H1 (cell line): ENCODE data around the gene DAZAP1. TPM values are rescaled to one million over a fixed set of nuclear protein-coding genes. Genes with fewer than 3 reads are reported as not detected.

ENCODE experiments used
- CTCF ChIA-PET: fragments of 300-600 bp; sonication (Branson Sonifier 250); formaldehyde crosslinking; loops from one replicate; lab custom pipeline; 2021; ENCODE audit not compliant: partially characterized antibody; lab: Charles Lee
- POLR2A ChIA-PET: fragments of 300-600 bp; sonication (Branson Sonifier 250); formaldehyde crosslinking; loops from one replicate; lab custom pipeline; 2021; ENCODE audit warnings: inconsistent platforms; ENCODE audit not compliant: partially characterized antibody; lab: Charles Lee
- DNase-seq, 2 experiments: peaks; one replicate each; pipeline versions ENCODE4 v3.0.0 to v3.0.0-alpha.2; 2010 to 2022; ENCODE audit warnings: low spot score in 2 of 2, low read depth in 1 of 2, mixed read lengths in 1 of 2
- FAIRE-seq: peaks from 2 replicates; lab custom pipeline; 2011; peaks lifted over from hg19 to GRCh38; lab: Jason Lieb, UNC
- H2AFZ ChIP-seq: 2 replicates; pipeline ENCODE4 v1.8.1; 2012; ENCODE audit warnings: low read length, inconsistent platforms
- H2AK5ac ChIP-seq: 2 replicates; pipeline ENCODE4 v1.6.1; 2013; ENCODE audit warnings: low read depth, low read length
- H2BK120ac ChIP-seq: replicated peaks from 2 replicates; pipeline ENCODE3; 2013; ENCODE audit warnings: low read depth, low read length, inconsistent platforms
- H2BK12ac ChIP-seq: 2 replicates; pipeline ENCODE4 v1.6.1; 2013; ENCODE audit warnings: low read depth, low read length
- H2BK15ac ChIP-seq: 2 replicates; pipeline ENCODE4 v1.6.1; 2013; ENCODE audit warnings: low read length
- H2BK20ac ChIP-seq: 2 replicates; pipeline ENCODE4 v1.6.1; 2013; ENCODE audit warnings: low read length
- H2BK5ac ChIP-seq: 2 replicates; pipeline ENCODE4 v1.6.1; 2013; ENCODE audit warnings: low read depth, low read length
- H3K14ac ChIP-seq: 2 replicates; pipeline ENCODE4 v1.6.1; 2013; ENCODE audit warnings: inconsistent platforms; ENCODE audit not compliant: insufficient read length
- H3K18ac ChIP-seq: 2 replicates; pipeline ENCODE4 v1.6.1; 2013; ENCODE audit warnings: low read length; ENCODE audit errors: extremely low read depth
- H3K23ac ChIP-seq: 2 replicates; pipeline ENCODE4 v1.6.1; 2013; ENCODE audit warnings: inconsistent platforms; ENCODE audit not compliant: insufficient read length
- H3K23me2 ChIP-seq: 2 replicates; pipeline ENCODE4 v1.6.1; 2013; ENCODE audit warnings: low read depth, low read length
- H3K27ac ChIP-seq: 2 replicates; pipeline ENCODE4 v1.6.1; 2011; ENCODE audit warnings: low read depth, low read length, inconsistent platforms
- H3K27me3 ChIP-seq, 4 experiments: replicated peaks in 1 of 4; 1 replicate in 1 of 4; 2 replicates in 3 of 4; pipeline versions ENCODE4 v1.6.1 to v1.8.1; 2011 to 2013; ENCODE audit warnings: low read length in 3 of 4, mild to moderate bottlenecking in 3 of 4, inconsistent platforms in 2 of 4, mixed read lengths in 2 of 4, moderate library complexity in 1 of 4; ENCODE audit not compliant: control insufficient read depth in 3 of 4, insufficient read depth in 3 of 4; ENCODE audit errors: extremely low read depth in 1 of 4
- H3K36me3 ChIP-seq, 4 experiments: 2 replicates each; pipeline versions ENCODE4 v1.6.1 to v1.8.1; 2011 to 2013; ENCODE audit warnings: mild to moderate bottlenecking in 4 of 4, low read length in 3 of 4, moderate library complexity in 2 of 4, control low read depth in 1 of 4, inconsistent platforms in 1 of 4; ENCODE audit not compliant: insufficient read depth in 4 of 4, control insufficient read depth in 2 of 4
- H3K4ac ChIP-seq: replicated peaks from 2 replicates; pipeline ENCODE3; 2013; ENCODE audit warnings: low read length, low read depth, mixed read lengths, inconsistent platforms; ENCODE audit not compliant: insufficient read length
- H3K4me1 ChIP-seq, 4 experiments: replicated peaks in 1 of 4; 1 replicate in 1 of 4; 2 replicates in 3 of 4; pipeline versions ENCODE4 v1.6.1 to v1.8.1; 2011 to 2013; ENCODE audit warnings: low read length in 3 of 4, inconsistent platforms in 2 of 4, mixed read lengths in 1 of 4; ENCODE audit not compliant: insufficient read depth in 4 of 4, control insufficient read depth in 3 of 4
- H3K4me2 ChIP-seq, 2 experiments: 2 replicates each; pipeline versions ENCODE4 v1.6.1 to v1.8.1; 2011 to 2013; ENCODE audit warnings: low read depth in 2 of 2, low read length in 2 of 2, control low read depth in 1 of 2, inconsistent platforms in 1 of 2, mild to moderate bottlenecking in 1 of 2; ENCODE audit not compliant: insufficient read depth in 1 of 2
- H3K4me3 ChIP-seq, 4 experiments: fragments of 200-600, 300-600 bp in 1 of 4; sonication (generic), shearing (Covaris generic), sonication (Bioruptor Twin) in 1 of 4; 2 replicates each; pipeline versions ENCODE4 v1.5.1 to v1.8.1; 2011 to 2016; ENCODE audit warnings: low read length in 4 of 4, low read depth in 3 of 4, control low read depth in 2 of 4, inconsistent platforms in 2 of 4, mild to moderate bottlenecking in 2 of 4, mixed read lengths in 1 of 4, moderate library complexity in 1 of 4; ENCODE audit not compliant: insufficient read depth in 2 of 4; ENCODE audit errors: extremely low read depth in 1 of 4
- H3K56ac ChIP-seq: replicated peaks from 2 replicates; pipeline ENCODE3; 2013; ENCODE audit warnings: low read depth, mild to moderate bottlenecking, mixed read lengths, low read length, inconsistent platforms; ENCODE audit not compliant: insufficient read length
- H3K79me1 ChIP-seq: 2 replicates; pipeline ENCODE4 v1.6.1; 2013; ENCODE audit warnings: low read depth, low read length, control low read depth
- H3K79me2 ChIP-seq, 2 experiments: 2 replicates each; pipeline versions ENCODE4 v1.6.1 to v1.8.1; 2012 to 2013; ENCODE audit warnings: low read length in 2 of 2, mild to moderate bottlenecking in 2 of 2, inconsistent platforms in 1 of 2; ENCODE audit not compliant: insufficient read depth in 2 of 2, control insufficient read depth in 1 of 2
- H3K9ac ChIP-seq, 4 experiments: replicated peaks in 1 of 4; 1 replicate in 1 of 4; 2 replicates in 3 of 4; pipeline versions ENCODE4 v1.6.1 to v1.8.1; 2011 to 2013; ENCODE audit warnings: low read depth in 3 of 4, low read length in 3 of 4, control low read depth in 2 of 4, mild to moderate bottlenecking in 2 of 4, moderate library complexity in 2 of 4, inconsistent platforms in 1 of 4; ENCODE audit errors: extremely low read depth in 1 of 4
- H3K9me3 ChIP-seq, 2 experiments: 2 replicates each; pipeline versions ENCODE4 v1.6.1 to v1.8.1; 2012 to 2013; ENCODE audit warnings: mild to moderate bottlenecking in 2 of 2, moderate library complexity in 2 of 2, control low read depth in 1 of 2, inconsistent platforms in 1 of 2, low read depth in 1 of 2, low read length in 1 of 2, mixed read lengths in 1 of 2; ENCODE audit not compliant: insufficient read depth in 2 of 2
- H4K20me1 ChIP-seq, 2 experiments: replicated peaks in 1 of 2; 2 replicates each; pipeline versions ENCODE3 to v1.8.1; 2011 to 2013; ENCODE audit warnings: inconsistent platforms in 2 of 2, low read length in 2 of 2, mild to moderate bottlenecking in 1 of 2; ENCODE audit not compliant: insufficient read depth in 2 of 2, control insufficient read depth in 1 of 2
- H4K5ac ChIP-seq: 2 replicates; pipeline ENCODE4 v1.6.1; 2013; ENCODE audit warnings: low read length, low read depth, mixed read lengths, inconsistent platforms; ENCODE audit not compliant: insufficient read length
- H4K8ac ChIP-seq: 2 replicates; pipeline ENCODE4 v1.8.0; 2013; ENCODE audit warnings: mild to moderate bottlenecking, moderate library complexity, low read length, inconsistent platforms; ENCODE audit not compliant: insufficient read depth; ENCODE audit errors: extremely low read depth
- H4K91ac ChIP-seq: replicated peaks from 2 replicates; pipeline ENCODE3; 2013; ENCODE audit warnings: low read length, mixed read lengths, inconsistent platforms; ENCODE audit not compliant: insufficient read length
- EGR1 ChIP-seq: IDR thresholded peaks from 2 replicates; pipeline ENCODE4 v1.6.1; 2011; ENCODE audit warnings: low read depth, low read length, borderline replicate concordance
- HDAC2 ChIP-seq, 2 experiments: fragments of 300-600 bp in 1 of 2; sonication (generic) in 1 of 2; IDR thresholded peaks; 2 replicates each; pipeline ENCODE4 v1.6.1; 2011 to 2012; ENCODE audit warnings: low read depth in 2 of 2, low read length in 2 of 2, mild to moderate bottlenecking in 2 of 2, moderate library complexity in 2 of 2, borderline replicate concordance in 1 of 2, inconsistent platforms in 1 of 2
- HDAC6 ChIP-seq: IDR thresholded peaks from one replicate; pipeline ENCODE4 v1.7.1; 2012; ENCODE audit warnings: low read depth, mild to moderate bottlenecking, inconsistent platforms, low read length, moderate library complexity
- KDM1A ChIP-seq: fragments of 200-600, 300-600 bp; sonication (generic); IDR thresholded peaks from 2 replicates; pipeline ENCODE4 v1.7.1; 2016; ENCODE audit warnings: mild to moderate bottlenecking, low read length, borderline replicate concordance
- MAX ChIP-seq: IDR thresholded peaks from 2 replicates; pipeline ENCODE4 v1.6.1; 2012; ENCODE audit warnings: inconsistent platforms
- POLR2AphosphoS5 ChIP-seq: IDR thresholded peaks from 2 replicates; pipeline ENCODE4 v1.6.1; 2011; ENCODE audit warnings: low read depth, low read length
- RAD21 ChIP-seq, 2 experiments: IDR thresholded peaks in 1 of 2; conservative IDR thresholded peaks in 1 of 2; 2 replicates each; pipeline ENCODE4 v1.6.1; 2011; ENCODE audit warnings: low read depth in 2 of 2, low read length in 2 of 2, improper control_type of control experiment in 1 of 2, inconsistent platforms in 1 of 2, mild to moderate bottlenecking in 1 of 2, moderate library complexity in 1 of 2
- SUZ12 ChIP-seq: fragments of 200-600 bp; sonication (generic); IDR thresholded peaks from 2 replicates; pipeline ENCODE4 v1.6.1; 2012; ENCODE audit warnings: mild to moderate bottlenecking, inconsistent platforms, low read length, moderate library complexity, mixed read lengths
- TAF1 ChIP-seq: IDR thresholded peaks from 2 replicates; pipeline ENCODE4 v1.6.1; 2011; ENCODE audit warnings: mild to moderate bottlenecking, low read depth, low read length
- WGBS, 2 experiments: shearing (Covaris generic) in 1 of 2; methylation state at CpG; one replicate each; pipeline versions ENCODE4 v1.1.6 to v1.1.7; 2013 to 2015; ENCODE audit warnings: low lambda C conversion rate in 2 of 2, mixed read lengths in 2 of 2, inconsistent platforms in 1 of 2, low coverage in 1 of 2, missing lambda C conversion rate in 1 of 2; ENCODE audit not compliant: insufficient replicate concordance in 2 of 2, insufficient coverage in 1 of 2, insufficient read length in 1 of 2; ENCODE audit errors: extremely low coverage in 1 of 2, missing lambda C conversion rate in 1 of 2; 5-methylcytosine and 5-hydroxymethylcytosine counted together
- polyA plus RNA-seq, 7 experiments: library from polyadenylated mRNA; depleted of rRNA in 3 of 7; stranded (reverse) in 5 of 7; unstranded in 2 of 7; fragments of >200 nt in 5 of 7; fragments of 200-250 nt in 2 of 7; gene quantifications; 1 replicate in 5 of 7; 2 replicates in 1 of 7; 4 replicates in 1 of 7; pipeline versions ENCODE4 v1.2.1 to v1.2.3, GENCODE V29; 2011 to 2013; ENCODE audit warnings: missing spikeins in 2 of 7, mixed read lengths in 2 of 7
- total RNA-seq: library from RNA; stranded (reverse); fragmentation: NEBNext Ultra II Directional; extraction: Animal tissue kit (Norgen Biotek cat#: 25700); gene quantifications from 2 replicates; pipeline ENCODE4 v1.2.1, GENCODE V29; 2021

DAZAP1 gene
- total and polyA plus RNA-seq, 2 of the 8 experiments (the other 6 are each of a cell fraction or from before 2014, with no cell fraction given) = 79.6 to 341 TPM

- no peaks in the 10 kb centered on the region for H3K9me3 ChIP-seq
- no peak overlapping the region for H3K4ac ChIP-seq
- H3K18ac ChIP-seq = no peak overlapping the region; the same call in 1 of the 2 replicates
- H2BK20ac ChIP-seq = 0 out of 2 replicates have a peak overlapping the region, but pooled peaks have one; percentile 61
- H4K91ac ChIP-seq = peak overlapping the region; percentile 76
- peak overlapping the region in 2 of 4 experiments; percentile 43 to 60; a peak in 4 of 8 replicates for H3K4me3 ChIP-seq
- no peaks in the 10 kb centered on the region for H3K79me2 ChIP-seq
- no peaks in the 10 kb centered on the region for H3K79me1 ChIP-seq
- H2BK12ac ChIP-seq = peak overlapping the region; percentile 85; the same call in 1 of the 2 replicates
- H4K20me1 ChIP-seq = peaks cover 13 to 14% of the 10 kb centered on the region in 2 experiments
- H3K56ac ChIP-seq = no peak overlapping the region
- ChIA-PET POLR2A (interaction anchor here (1.0 to 9.4 kb wide), 6 partner anchors 9 to 424 kb away, joined by 3 to 109 read pairs (median 6); partner anchors contain the start of gene CIRBP), CTCF (interaction anchor here (1.0 to 1.2 kb wide), 3 partner anchors 14 to 58 kb away, joined by 3 to 5 read pairs (median 4); no protein-coding TSS in a partner anchor)
- FAIRE-seq (no peak), DNase-seq (no peak)
- peak overlapping the region; percentile 49 to 55 for H3K4me2 ChIP-seq
- peak overlapping the region; percentile 95 for H2BK15ac ChIP-seq
- H2AK5ac ChIP-seq = 0 out of 2 replicates have a peak overlapping the region, but pooled peaks have one; percentile 53
- H4K8ac ChIP-seq = peak overlapping the region; percentile 78; the same call in 1 of the 2 replicates
- no peak overlapping the region for H3K14ac ChIP-seq
- H4K5ac ChIP-seq = peak overlapping the region; percentile 25
- H3K23ac ChIP-seq = no peak overlapping the region
- WGBS, 2 experiments = 79% methylated on average over 21 of the region's 22 CpGs; no CpG with 5 or more reads in 1 of the 2 experiments
- no peak overlapping the region; a peak in 2 of 7 replicates for H3K9ac ChIP-seq
- H2BK5ac ChIP-seq = no peak overlapping the region
- H3K23me2 ChIP-seq = peaks cover 7% of the 10 kb centered on the region; the same call in 1 of the 2 replicates
- no peaks in the 10 kb centered on the region for H3K36me3 ChIP-seq
- no peak overlapping the region for H2AFZ ChIP-seq
- H3K4me1 ChIP-seq = peaks cover 0 to 37% (median 28%) of the 10 kb centered on the region in 4 experiments; a peak in 6 of 7 replicates
- no peak overlapping the region for H3K27ac ChIP-seq
- H2BK120ac ChIP-seq = no peak overlapping the region
- peaks cover 34 to 59% (median 55%) of the 10 kb centered on the region in 4 experiments for H3K27me3 ChIP-seq
- TF ChIP-seq HDAC6 (no peak), RAD21 (IDR thresholded peaks at IDR 0.05 in 1 of 2, conservative IDR thresholded peaks at IDR 0.05 in 1 of 2; ENCODE audit: low read depth in 2 of 2, low read length in 2 of 2) (no peak), EGR1 (no peak), TAF1 (no peak), KDM1A (peak; percentile 94), POLR2AphosphoS5 (no peak), HDAC2 (IDR thresholded peaks at IDR 0.05; ENCODE audit: borderline replicate concordance in 1 of 2, low read depth in 2 of 2, low read length in 2 of 2) (0 out of 4 replicates have a peak, but pooled peaks of 1 of the 2 experiments have one; percentile 40), SUZ12 (no peak), MAX (peak; percentile 44; the same call in 1 of the 2 replicates)
These were observed 43.6 kb downstream of the DAZAP1 start for GRCh38 chr19:1450735-1451731.
